Fibroblast of the aortic adventitia (primary cell): ENCODE measurements around the gene TXNRD2. TPM values are rescaled to one million over a fixed set of nuclear protein-coding genes. Genes with fewer than 3 reads are reported as not detected.
A peak's percentile ranks its signal among the peaks of the same experiment; 100 is the strongest.

ENCODE experiments used
- DNase-seq: peaks from one replicate; pipeline ENCODE4 v3.0.0-alpha.2; 2010; ENCODE audit warnings: low read depth
- H3K4me3 ChIP-seq: 2 replicates; pipeline ENCODE4 v1.5.1; 2011; ENCODE audit warnings: low read depth, mild to moderate bottlenecking, control low read depth, low read length, moderate library complexity
- total RNA-seq: library from RNA; depleted of rRNA; stranded (reverse); fragments of >200 nt; gene quantifications from 2 replicates; pipeline ENCODE4 v1.2.3, GENCODE V29; 2012; ENCODE audit warnings: low replicate concordance
- TF ChIP-seq, protein P1 (sequence below): IDR thresholded peaks from 2 replicates; pipeline ENCODE4 v1.5.1; 2011; ENCODE audit warnings: mild to moderate bottlenecking, low read length, control low read depth, inconsistent platforms; ENCODE audit not compliant: insufficient read depth

The TXNRD2 gene
- total RNA-seq, result 16.4 and 16.8 TPM in 2 replicates

DNA sequence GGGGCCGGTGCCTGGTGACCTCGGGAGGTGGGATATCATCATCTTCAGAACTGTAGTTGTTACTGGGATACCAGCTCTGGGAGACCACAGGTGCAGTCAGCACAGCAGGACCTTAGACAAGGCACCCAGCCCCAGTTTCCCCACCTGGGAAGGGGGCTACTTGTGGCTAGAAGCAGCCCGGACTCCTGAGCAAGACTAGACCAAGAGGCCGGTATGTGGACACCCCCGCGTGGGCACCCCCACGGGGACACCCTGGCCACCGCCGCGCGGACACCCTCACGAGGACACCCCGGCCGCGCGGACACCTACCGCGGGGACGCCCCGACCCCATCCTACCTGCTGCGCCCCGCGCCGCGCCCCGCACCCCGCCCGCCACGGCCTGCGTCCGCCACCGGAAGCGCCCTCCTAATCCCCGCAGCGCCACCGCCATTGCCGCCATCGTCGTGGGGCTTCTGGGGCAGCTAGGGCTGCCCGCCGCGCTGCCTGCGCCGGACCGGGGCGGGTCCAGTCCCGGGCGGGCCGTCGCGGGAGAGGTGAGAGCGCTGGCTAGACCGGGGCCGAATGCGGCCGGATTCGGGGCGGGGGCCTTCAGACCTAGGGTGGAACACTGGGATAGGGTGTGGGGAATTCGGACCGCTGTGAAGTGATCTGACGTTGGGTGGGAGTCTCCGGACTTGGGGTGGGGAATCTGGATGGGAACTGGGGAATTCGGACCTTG lies at the start of gene TXNRD2, which contains the start of gene COMT:
Gene TXNRD2, minus strand, starts transcription at position 454 of the 718 bp plus-strand sequence. Its CDS starts 15 bp downstream, at position 439.
Gene COMT, plus strand, starts transcription at position 408 of the 718 bp plus-strand sequence. CDS start 20,755 bp downstream, outside the sequence.
- TF ChIP-seq, protein P1, sequence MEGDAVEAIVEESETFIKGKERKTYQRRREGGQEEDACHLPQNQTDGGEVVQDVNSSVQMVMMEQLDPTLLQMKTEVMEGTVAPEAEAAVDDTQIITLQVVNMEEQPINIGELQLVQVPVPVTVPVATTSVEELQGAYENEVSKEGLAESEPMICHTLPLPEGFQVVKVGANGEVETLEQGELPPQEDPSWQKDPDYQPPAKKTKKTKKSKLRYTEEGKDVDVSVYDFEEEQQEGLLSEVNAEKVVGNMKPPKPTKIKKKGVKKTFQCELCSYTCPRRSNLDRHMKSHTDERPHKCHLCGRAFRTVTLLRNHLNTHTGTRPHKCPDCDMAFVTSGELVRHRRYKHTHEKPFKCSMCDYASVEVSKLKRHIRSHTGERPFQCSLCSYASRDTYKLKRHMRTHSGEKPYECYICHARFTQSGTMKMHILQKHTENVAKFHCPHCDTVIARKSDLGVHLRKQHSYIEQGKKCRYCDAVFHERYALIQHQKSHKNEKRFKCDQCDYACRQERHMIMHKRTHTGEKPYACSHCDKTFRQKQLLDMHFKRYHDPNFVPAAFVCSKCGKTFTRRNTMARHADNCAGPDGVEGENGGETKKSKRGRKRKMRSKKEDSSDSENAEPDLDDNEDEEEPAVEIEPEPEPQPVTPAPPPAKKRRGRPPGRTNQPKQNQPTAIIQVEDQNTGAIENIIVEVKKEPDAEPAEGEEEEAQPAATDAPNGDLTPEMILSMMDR, result no peak
- H3K4me3 ChIP-seq, result peak within 1 kb of the TSS; percentile 96
- DNase-seq, result peak; percentile 51

DNA sequence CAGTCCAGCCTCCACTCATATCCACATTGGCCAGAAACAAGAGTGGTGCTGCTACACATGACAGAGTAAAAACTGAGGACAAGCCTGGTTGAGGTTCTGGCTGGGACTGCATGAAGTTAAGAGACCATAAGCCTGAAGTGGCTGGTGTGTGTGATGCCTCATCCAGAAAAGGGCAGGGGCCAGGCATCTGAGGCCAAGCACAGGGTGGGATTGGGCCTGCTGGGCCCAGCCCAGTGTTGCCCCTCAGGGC lies 49.7 kb upstream of the TXNRD2 start:
- TF ChIP-seq, protein P1, result no peak
- H3K4me3 ChIP-seq, result no peak overlapping the region
- no peak for DNase-seq

DNA sequence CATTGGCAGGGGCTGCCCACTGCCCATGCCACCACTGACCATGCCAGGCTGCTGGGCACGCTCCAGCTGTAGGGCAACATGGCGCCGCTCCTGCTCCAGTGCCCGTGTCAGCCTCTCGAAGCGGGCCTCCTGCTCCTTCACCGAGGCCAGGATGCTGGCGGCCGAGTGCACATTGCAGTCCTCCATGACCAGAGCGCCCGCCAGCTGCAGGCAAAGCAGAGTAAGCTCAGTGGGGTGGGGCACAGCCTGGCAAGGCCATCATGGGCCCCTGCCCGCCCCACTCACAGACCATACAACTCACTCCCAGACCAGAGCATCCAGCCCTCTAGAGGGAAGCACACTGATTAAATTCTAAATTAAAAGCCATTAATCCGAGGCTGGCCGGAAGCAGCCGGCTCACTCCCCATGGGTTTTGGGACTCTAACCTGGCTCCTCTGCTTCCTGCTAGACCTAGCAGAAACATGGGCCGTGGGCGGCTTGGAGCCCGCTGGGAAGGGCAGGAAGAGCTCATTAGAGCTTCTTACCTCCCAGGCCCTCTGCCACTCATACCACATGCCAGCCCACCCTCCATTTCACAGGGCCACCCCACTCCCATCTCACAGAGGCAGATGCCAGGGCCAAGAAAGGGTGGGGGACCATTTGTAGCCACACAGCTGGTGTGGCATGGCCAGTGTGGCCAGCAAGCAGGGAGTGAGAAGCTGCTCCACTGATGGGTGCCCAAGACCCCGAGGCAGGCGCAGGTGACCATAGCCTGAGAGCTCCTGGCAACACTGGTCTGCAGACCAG lies 49.2 kb upstream of the TXNRD2 start:
- TF ChIP-seq, protein P1, result no peak
- H3K4me3 ChIP-seq, result no peak overlapping the region
- no peak for DNase-seq

DNA sequence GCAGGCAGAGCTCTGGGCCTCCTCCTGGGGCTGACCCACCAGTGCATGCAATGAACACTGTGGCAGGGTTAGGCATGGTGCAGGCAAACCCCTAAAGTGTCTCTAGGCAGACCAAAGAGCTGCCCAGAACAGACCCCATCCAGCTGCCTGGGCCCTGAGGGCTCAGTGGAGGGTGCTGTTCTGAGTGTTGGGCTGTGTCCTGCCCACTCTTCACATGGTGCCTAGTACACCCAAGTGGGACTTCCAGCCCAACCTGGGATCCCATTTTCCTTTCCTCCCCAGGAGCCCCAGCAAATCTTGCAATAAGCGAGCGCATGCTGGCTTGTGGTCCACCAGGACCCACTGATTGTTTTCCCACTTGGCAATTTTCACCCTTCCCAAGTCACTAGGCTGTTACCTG lies 48.6 kb upstream of the TXNRD2 start:
- TF ChIP-seq, protein P1, result no peak
- no peak for DNase-seq
- no peak overlapping the region for H3K4me3 ChIP-seq

DNA sequence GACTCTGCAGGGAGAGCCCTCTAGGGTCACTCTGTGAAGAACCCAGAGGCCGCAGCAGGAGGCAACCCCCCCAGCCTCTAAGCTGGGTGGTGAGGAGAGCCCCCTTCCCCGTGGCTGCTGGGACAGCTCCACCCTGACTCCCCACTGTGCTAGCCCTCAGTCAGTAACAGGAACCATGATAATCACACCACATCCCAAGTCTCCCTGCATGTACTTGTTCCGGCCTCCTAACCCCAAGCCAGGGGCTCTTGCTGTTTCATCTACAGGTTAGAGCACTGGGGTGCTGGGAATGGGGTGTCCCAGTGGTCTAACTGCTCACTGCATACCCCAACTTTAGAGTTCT lies 48.1 kb upstream of the TXNRD2 start:
- no peak for DNase-seq
- TF ChIP-seq, protein P1, result no peak
- no peak overlapping the region for H3K4me3 ChIP-seq

DNA sequence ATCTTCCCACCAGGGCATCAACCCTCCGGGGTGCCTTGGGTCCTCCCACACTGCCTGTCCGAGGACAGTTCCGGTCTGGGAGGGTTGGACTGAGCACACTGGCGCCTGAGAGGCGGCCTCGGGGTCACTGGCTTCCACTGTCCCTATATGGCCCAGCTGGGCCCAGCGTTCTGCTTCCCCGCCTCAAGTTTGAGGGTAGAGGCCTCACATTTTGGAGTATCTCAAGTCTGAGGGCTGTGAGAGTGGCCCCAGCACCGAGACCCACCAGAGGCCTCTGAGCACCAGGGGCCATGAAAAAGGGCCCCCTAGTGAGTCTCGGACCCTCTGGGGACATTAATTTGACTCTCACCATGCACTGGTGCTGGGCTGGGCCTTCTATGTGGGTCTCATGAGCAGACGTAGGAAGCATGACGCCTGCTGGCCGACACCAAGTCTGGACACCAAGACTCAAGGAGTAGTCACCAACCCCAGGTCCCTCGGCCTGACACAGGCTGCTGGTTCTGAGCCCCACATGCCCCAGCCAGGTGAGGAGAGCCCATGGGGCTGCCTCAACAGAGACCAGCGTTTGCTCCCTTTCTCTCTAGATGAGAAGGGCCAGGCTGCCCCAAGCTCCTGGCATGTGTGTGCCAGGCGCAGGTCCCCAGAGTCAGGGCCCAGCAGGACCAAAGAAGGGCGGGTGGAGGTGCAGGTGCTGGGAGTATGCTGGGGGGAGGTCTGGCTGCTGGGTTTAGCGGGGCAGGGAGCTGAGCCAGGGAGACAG lies 47.5 kb upstream of the TXNRD2 start:
- no peak for DNase-seq
- no peak overlapping the region for H3K4me3 ChIP-seq
- TF ChIP-seq, protein P1, result no peak
